Omental fat pad (tissue), 4 donors: ENCODE data around the gene CRYBA4. TPM values are rescaled to one million over a fixed set of nuclear protein-coding genes. Genes with fewer than 3 reads are reported as not detected.

ENCODE experiments used
- ATAC-seq: fragments of 150-250 bp; one replicate; pipeline ENCODE4 v1.9.1; 2016; ENCODE audit warnings: mild to moderate bottlenecking, moderate library complexity; ENCODE audit not compliant: low FRiP score
- DNase-seq: peaks from one replicate; pipeline ENCODE4 v3.0.0-alpha.2; 2019; ENCODE audit warnings: low spot score
- CTCF ChIP-seq, 3 donors: fragments of 450-650 bp; IDR thresholded peaks; one replicate each; pipeline ENCODE4 v1.5.1; 2016 to 2017; ENCODE audit warnings: antibody characterized with exemption in 3 of 3, mild to moderate bottlenecking in 3 of 3, moderate library complexity in 2 of 3
- total RNA-seq, 4 donors: library from RNA; depleted of rRNA; stranded (reverse); fragments of >200 nt; gene quantifications; one replicate each; pipeline ENCODE4 v1.1.0, GENCODE V29; 2016

The CRYBA4 gene
- total RNA-seq, 4 donors from 2014 or later, result not detected

- DNase-seq (peak; percentile 85), ATAC-seq (peak; percentile 90)
- TF ChIP-seq CTCF (IDR thresholded peaks at IDR 0.05), result no peak
Observed at GRCh38 chr22:26658671-26659478, 37.1 kb downstream of the CRYBA4 start.

- no peak for TF ChIP-seq CTCF (IDR thresholded peaks at IDR 0.05)
- no peak for DNase-seq
- ATAC-seq, result no peak
Observed at GRCh38 chr22:26660356-26660755, 38.6 kb downstream of the CRYBA4 start.

- no peak for DNase-seq
- no peak for TF ChIP-seq CTCF (IDR thresholded peaks at IDR 0.05)
- no peak for ATAC-seq
Observed at GRCh38 chr22:26660961-26661578, 39.3 kb downstream of the CRYBA4 start.

GRCh38 chr22:26662160-26662559 lies 40.4 kb downstream of the CRYBA4 start:
- ATAC-seq, result no peak
- no peak for DNase-seq
- TF ChIP-seq CTCF (IDR thresholded peaks at IDR 0.05), result no peak

GRCh38 chr22:26663374-26663923 lies 41.7 kb downstream of the CRYBA4 start:
- DNase-seq (no peak), ATAC-seq (no peak)
- TF ChIP-seq CTCF (IDR thresholded peaks at IDR 0.05), result no peak

- TF ChIP-seq CTCF (IDR thresholded peaks at IDR 0.05), result no peak
- no peak for ATAC-seq
Observed at GRCh38 chr22:26665813-26666231, 44.1 kb downstream of the CRYBA4 start.

More at GRCh38 chr22:26665813-26666231, 44.1 kb downstream of the CRYBA4 start:
- DNase-seq, result no peak
